Activated CD4-positive, alpha-beta memory T cell treated with anti-CD3 and anti-CD28 coated beads for 36 hours (primary cell): ENCODE measurements around the gene ZNF492. TPM values are rescaled to one million over a fixed set of nuclear protein-coding genes. Genes with fewer than 3 reads are reported as not detected.
A peak's percentile ranks its signal among the peaks of the same experiment; 100 is the strongest.
"Not testable (repeated sequence)": the region's sequence is repeated elsewhere in the genome, so short reads cannot be mapped to it uniquely, and the experiment has no call there.

Experiments
- CTCF ChIA-PET: fragments of 350-600 bp; sonication (Branson Sonifier 250); formaldehyde crosslinking; loops from one replicate; lab custom pipeline; 2021; ENCODE audit warnings: antibody characterized with exemption, inconsistent platforms; lab: Charles Lee
- POLR2A ChIA-PET: fragments of 350-600 bp; sonication (Branson Sonifier 250); formaldehyde crosslinking; loops from one replicate; lab custom pipeline; 2021; ENCODE audit warnings: antibody characterized with exemption; lab: Charles Lee
- DNase-seq: peaks from one replicate; pipeline ENCODE4 v3.0.0-alpha.2; 2020
- H3K27ac Mint-ChIP-seq: one replicate; pipeline ENCODE4 v1.8.0; 2021; ENCODE audit warnings: mixed read lengths
- H3K27me3 Mint-ChIP-seq: one replicate; pipeline ENCODE4 v1.8.0; 2021; ENCODE audit warnings: mixed read lengths
- H3K36me3 Mint-ChIP-seq: one replicate; pipeline ENCODE4 v1.8.0; 2021; ENCODE audit warnings: mixed read lengths
- H3K4me1 Mint-ChIP-seq: one replicate; pipeline ENCODE4 v1.8.0; 2021; ENCODE audit warnings: low read depth, mixed read lengths
- H3K4me3 Mint-ChIP-seq: one replicate; pipeline ENCODE4 v1.8.0; 2021; ENCODE audit warnings: mild to moderate bottlenecking, mixed read lengths
- H3K9me3 Mint-ChIP-seq: one replicate; pipeline ENCODE4 v1.8.0; 2021; ENCODE audit warnings: mixed read lengths
- intact Hi-C: fragments of 100-400 bp; cut with micrococcal nuclease; formaldehyde crosslinking; loops from one replicate; pipeline ENCODE4 v1.15.1; 2023
- total RNA-seq, 2 experiments: library from RNA; stranded (reverse); gene quantifications; one replicate each; pipeline ENCODE4 v1.2.3, GENCODE V29; 2021

ZNF492 gene
- total RNA-seq, 2 experiments from 2014 or later = 1.6 to 1.9 TPM

DNA sequence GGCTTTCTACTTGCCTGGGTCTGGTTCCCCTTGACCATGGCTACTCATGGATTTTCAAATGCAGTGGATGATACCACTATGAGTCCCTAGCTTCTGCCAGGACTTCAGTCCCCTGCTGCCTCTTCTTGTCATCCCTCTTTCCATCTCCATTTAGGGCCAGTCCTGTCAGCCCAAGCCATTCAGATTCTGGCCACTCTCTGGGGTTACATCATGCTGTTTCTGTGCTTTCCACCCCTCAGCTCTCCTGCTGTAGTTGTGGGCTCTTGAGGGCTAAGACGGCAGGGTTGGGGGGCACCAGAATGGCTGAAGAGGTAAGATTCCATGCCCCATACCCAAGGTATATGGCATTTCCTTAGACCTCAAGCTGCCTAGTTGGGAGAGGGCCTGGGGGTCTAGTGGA, 13.2 kb upstream of the ZNF492 start:
- H3K27ac Mint-ChIP-seq = no peak overlapping the region
- POLR2A ChIA-PET = no interaction called here
- H3K4me3 Mint-ChIP-seq = no peak overlapping the region
- H3K4me1 Mint-ChIP-seq = no peaks in the 10 kb centered on the region
- peaks cover 7% of the 10 kb centered on the region for H3K9me3 Mint-ChIP-seq
- peaks cover 10% of the 10 kb centered on the region for H3K27me3 Mint-ChIP-seq
- peaks cover 2% of the 10 kb centered on the region for H3K36me3 Mint-ChIP-seq
- DNase-seq = no peak
- CTCF ChIA-PET = no interaction called here
- intact Hi-C loops = no loop called here

DNA sequence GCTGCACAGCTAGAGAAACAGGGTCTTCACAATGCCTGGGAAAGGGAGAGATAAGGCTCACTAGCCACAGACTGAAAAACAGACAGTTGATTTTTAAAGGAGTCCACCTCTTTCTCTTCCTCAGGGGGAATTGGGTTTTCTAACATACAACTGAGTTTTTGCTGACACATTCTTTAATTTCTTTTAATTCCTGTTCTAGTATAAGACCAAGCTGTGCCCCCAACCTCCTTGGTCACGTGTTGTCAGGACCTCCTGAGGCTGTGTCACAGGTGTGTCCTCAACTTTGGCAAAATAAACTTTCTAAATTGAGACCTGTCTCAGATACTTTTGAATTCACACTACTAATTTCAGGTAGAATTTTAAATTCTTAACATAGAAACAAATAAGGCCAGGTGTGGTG, 12.1 kb upstream of the ZNF492 start:
- CTCF ChIA-PET = no interaction called here
- no peak overlapping the region for H3K4me3 Mint-ChIP-seq
- no peak for DNase-seq
- H3K4me1 Mint-ChIP-seq = no peaks in the 10 kb centered on the region
- no peaks in the 10 kb centered on the region for H3K36me3 Mint-ChIP-seq
- peaks cover 2% of the 10 kb centered on the region for H3K9me3 Mint-ChIP-seq
- POLR2A ChIA-PET = no interaction called here
- intact Hi-C loops = no loop called here
- no peak overlapping the region for H3K27ac Mint-ChIP-seq
- H3K27me3 Mint-ChIP-seq = peaks cover 7% of the 10 kb centered on the region

GRCh38 chr19:22622901-22623840, 11.0 kb upstream of the ZNF492 start:
- peaks cover 7% of the 10 kb centered on the region for H3K27me3 Mint-ChIP-seq
- ChIA-PET POLR2A (no interaction called here), CTCF (no interaction called here)
- no peak overlapping the region for H3K27ac Mint-ChIP-seq
- H3K36me3 Mint-ChIP-seq = no peaks in the 10 kb centered on the region
- no peaks in the 10 kb centered on the region for H3K4me1 Mint-ChIP-seq
- intact Hi-C loops = no loop called here
- no peak overlapping the region for H3K4me3 Mint-ChIP-seq
- no peak for DNase-seq
- H3K9me3 Mint-ChIP-seq = peaks cover 4% of the 10 kb centered on the region

- Mint-ChIP-seq H3K27me3 (peaks cover 7% of the 10 kb centered on the region), H3K27ac (no peak overlapping the region), H3K36me3 (no peaks in the 10 kb centered on the region), H3K9me3 (peaks cover 4% of the 10 kb centered on the region), H3K4me3 (no peak overlapping the region), H3K4me1 (no peaks in the 10 kb centered on the region)
- ChIA-PET POLR2A (no interaction called here), CTCF (no interaction called here)
- intact Hi-C loops = no loop called here
- no peak for DNase-seq
Observed at GRCh38 chr19:22623841-22624221, 10.3 kb upstream of the ZNF492 start.

DNA sequence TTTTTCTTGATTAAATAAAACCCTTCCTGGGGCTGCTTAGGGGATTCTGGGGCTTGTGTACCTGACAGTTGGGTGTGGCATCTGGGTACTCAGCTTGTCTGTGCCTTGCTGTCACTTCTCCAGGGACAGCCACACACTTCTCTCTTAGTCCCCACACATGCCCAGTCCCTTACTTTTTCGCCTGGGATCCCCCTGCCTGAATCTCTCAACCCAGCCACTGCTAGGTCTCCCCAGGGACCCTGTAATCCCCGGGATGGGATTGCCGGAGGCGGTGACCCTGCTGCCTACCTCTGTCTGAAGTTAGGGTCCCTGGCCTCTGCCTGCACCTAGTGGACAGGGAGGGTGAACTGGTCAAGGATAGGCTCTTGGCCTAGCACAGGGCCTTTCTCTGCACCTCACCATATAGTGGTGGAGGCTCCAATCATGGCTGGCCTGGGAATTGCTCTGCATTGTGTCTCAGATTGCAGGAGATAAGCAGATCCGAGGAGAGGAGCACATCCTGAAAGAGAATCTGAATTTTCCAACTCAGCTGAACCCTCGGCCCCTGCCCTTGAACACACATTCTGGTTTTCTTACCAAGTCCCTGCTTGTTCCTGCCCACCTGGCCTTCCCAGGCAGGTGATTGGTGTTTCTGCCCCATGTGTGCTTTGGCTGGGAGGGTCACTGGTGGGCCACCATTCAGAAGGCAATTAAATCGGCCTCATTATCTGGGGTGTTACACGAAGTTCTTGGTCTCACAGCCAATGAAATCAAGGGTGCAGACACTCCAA, 8.7 kb upstream of the ZNF492 start:
- H3K27me3 Mint-ChIP-seq = peaks cover 7% of the 10 kb centered on the region
- CTCF ChIA-PET = no interaction called here
- POLR2A ChIA-PET = no interaction called here
- intact Hi-C loops = no loop called here
- no peak overlapping the region for H3K4me3 Mint-ChIP-seq
- H3K4me1 Mint-ChIP-seq = no peaks in the 10 kb centered on the region
- no peak overlapping the region for H3K27ac Mint-ChIP-seq
- no peak for DNase-seq
- peaks cover 4% of the 10 kb centered on the region for H3K9me3 Mint-ChIP-seq
- H3K36me3 Mint-ChIP-seq = no peaks in the 10 kb centered on the region

DNA sequence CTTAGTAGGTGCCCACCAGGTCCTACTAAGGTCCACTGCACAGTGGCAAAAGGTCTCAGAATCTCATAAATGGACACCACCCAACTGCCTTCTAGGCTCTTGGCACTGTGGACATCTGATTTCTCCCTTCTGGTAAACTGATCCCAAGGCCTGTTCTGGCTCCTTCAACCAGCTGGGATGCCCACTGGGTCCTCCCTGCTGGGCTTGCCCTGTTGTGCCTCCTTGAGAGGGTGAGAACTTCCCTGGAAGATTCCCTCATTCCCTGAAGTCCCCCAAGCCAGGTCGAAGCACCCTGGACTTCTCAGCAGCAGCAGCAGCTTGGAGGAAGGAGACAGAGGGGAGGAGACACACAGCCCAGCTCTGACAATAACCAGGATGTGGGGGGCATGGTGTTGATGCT, 6.6 kb upstream of the ZNF492 start:
- DNase-seq = no peak
- H3K27ac Mint-ChIP-seq = no peak overlapping the region
- H3K4me1 Mint-ChIP-seq = no peaks in the 10 kb centered on the region
- peaks cover 2% of the 10 kb centered on the region for H3K9me3 Mint-ChIP-seq
- H3K36me3 Mint-ChIP-seq = no peaks in the 10 kb centered on the region
- intact Hi-C loops = no loop called here
- ChIA-PET POLR2A (no interaction called here), CTCF (no interaction called here)
- no peak overlapping the region for H3K4me3 Mint-ChIP-seq
- H3K27me3 Mint-ChIP-seq = peaks cover 3% of the 10 kb centered on the region

GRCh38 chr19:22628401-22628800, 5.7 kb upstream of the ZNF492 start:
- Mint-ChIP-seq H3K9me3 (peaks cover 2% of the 10 kb centered on the region), H3K4me1 (no peaks in the 10 kb centered on the region), H3K27ac (no peak overlapping the region), H3K36me3 (no peaks in the 10 kb centered on the region), H3K4me3 (no peak overlapping the region), H3K27me3 (peaks cover 3% of the 10 kb centered on the region)
- DNase-seq = no peak
- ChIA-PET POLR2A (no interaction called here), CTCF (no interaction called here)
- intact Hi-C loops = no loop called here

GRCh38 chr19:22634450-22634827, 315 bp downstream of the ZNF492 start:
- Mint-ChIP-seq H3K27me3 (no peaks in the 10 kb centered on the region), H3K4me3 (peak overlapping the region; percentile 87), H3K9me3 (peaks cover 2% of the 10 kb centered on the region), H3K27ac (peak overlapping the region; percentile 74), H3K36me3 (peaks cover 4% of the 10 kb centered on the region), H3K4me1 (no peaks in the 10 kb centered on the region)
- DNase-seq = peak; percentile 17
- intact Hi-C loops = no loop called here
- CTCF ChIA-PET = no interaction called here
- POLR2A ChIA-PET = no interaction called here

DNA sequence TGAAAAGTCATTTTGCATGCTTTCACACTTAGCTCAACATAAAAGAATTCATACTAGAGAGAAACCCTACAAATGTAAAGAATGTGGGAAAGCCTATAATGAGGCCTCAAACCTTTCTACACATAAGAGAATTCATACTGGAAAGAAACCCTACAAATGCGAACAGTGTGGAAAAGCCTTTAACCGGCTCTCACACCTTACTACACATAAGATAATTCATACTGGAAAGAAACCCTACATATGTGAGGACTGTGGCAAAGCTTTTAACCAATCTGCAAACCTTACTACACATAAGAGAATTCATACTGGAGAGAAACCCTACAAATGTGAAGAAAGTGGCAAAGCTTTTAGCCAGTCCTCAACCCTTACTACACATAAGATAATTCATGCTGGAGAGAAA, 51.4 kb downstream of the ZNF492 start:
- H3K27ac Mint-ChIP-seq, POLR2A ChIA-PET, H3K27me3 Mint-ChIP-seq, CTCF ChIA-PET, H3K4me1 Mint-ChIP-seq, H3K4me3 Mint-ChIP-seq, DNase-seq, intact Hi-C loops: not testable (repeated sequence)
- H3K9me3 Mint-ChIP-seq = peaks cover 41% of the 10 kb centered on the region
- H3K36me3 Mint-ChIP-seq = peaks cover 15% of the 10 kb centered on the region

DNA sequence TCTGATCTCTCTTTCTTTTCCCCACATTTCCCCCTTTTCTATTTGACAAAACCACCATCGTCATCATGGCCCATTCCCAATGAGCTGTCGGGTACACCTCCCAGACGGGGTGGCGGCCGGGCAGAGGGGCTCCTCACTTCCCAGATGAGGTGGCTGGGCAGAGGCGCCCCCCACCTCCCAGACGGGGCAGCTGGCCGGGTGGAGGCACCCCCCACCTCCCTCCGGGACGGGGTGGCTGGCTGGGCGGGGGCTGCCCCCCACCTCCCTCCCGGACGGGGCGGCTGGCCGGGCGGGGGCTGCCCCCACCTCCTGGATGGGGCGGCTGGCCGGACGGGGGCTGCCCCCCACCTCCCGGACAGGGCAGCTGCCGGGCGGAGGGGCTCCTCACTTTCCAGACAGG, 68.5 kb downstream of the ZNF492 start:
- intact Hi-C loops, CTCF ChIA-PET, POLR2A ChIA-PET, DNase-seq, H3K4me3 Mint-ChIP-seq, H3K27ac Mint-ChIP-seq, H3K27me3 Mint-ChIP-seq, H3K4me1 Mint-ChIP-seq: not testable (repeated sequence)
- H3K9me3 Mint-ChIP-seq = peaks cover 30% of the 10 kb centered on the region
- H3K36me3 Mint-ChIP-seq = peaks cover 12% of the 10 kb centered on the region

DNA sequence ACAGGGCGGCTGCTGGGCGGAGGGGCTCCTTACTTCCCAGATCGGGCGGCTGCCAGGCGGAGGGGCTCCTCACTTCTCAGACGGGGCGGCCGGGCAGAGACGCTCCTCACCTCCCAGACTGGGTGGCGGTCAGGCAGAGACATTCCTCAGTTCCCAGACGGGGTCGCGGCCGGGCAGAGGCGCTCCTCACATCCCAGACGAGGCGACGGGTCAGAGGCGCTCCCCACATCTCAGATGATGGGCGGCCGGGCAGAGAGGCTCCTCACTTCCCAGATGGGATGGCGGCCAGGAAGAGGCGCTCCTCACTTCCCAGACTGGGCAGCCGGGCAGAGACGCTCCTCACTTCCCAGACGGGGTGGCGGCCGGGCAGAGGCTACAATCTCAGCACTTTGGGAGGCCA, 69.0 kb downstream of the ZNF492 start:
- H3K4me1 Mint-ChIP-seq, POLR2A ChIA-PET, CTCF ChIA-PET, DNase-seq, H3K27ac Mint-ChIP-seq, H3K27me3 Mint-ChIP-seq, H3K4me3 Mint-ChIP-seq, intact Hi-C loops: not testable (repeated sequence)
- Mint-ChIP-seq H3K9me3 (peaks cover 29% of the 10 kb centered on the region), H3K36me3 (peaks cover 11% of the 10 kb centered on the region)

GRCh38 chr19:22708983-22709382, 74.9 kb downstream of the ZNF492 start:
- H3K4me1 Mint-ChIP-seq = no peaks in the 10 kb centered on the region
- no peak overlapping the region for H3K27ac Mint-ChIP-seq
- ChIA-PET POLR2A (no interaction called here), CTCF (no interaction called here)
- no peak overlapping the region for H3K4me3 Mint-ChIP-seq
- intact Hi-C loops = no loop called here
- H3K27me3 Mint-ChIP-seq = no peaks in the 10 kb centered on the region
- DNase-seq = no peak
- no peaks in the 10 kb centered on the region for H3K36me3 Mint-ChIP-seq
- peaks cover 5% of the 10 kb centered on the region for H3K9me3 Mint-ChIP-seq
